Astrocyte of the spinal cord (primary cell): ENCODE data around the gene ICE1.

Experiments used
- DNase-seq: peaks from one replicate; pipeline ENCODE4 v3.0.0; 2011; ENCODE audit warnings: low read depth, low spot score
- H3K4me3 ChIP-seq: 2 replicates; pipeline ENCODE4 v1.5.1; 2011; ENCODE audit warnings: low read depth, mild to moderate bottlenecking, low read length, moderate library complexity
- CTCF ChIP-seq: IDR thresholded peaks from 2 replicates; pipeline ENCODE4 v1.5.1; 2012; ENCODE audit warnings: low read depth, mild to moderate bottlenecking, low read length, inconsistent platforms
- in situ Hi-C: cut with HindIII; loops from 2 replicates; pipeline ENCODE4 v1.10.0; 2017; ENCODE audit warnings: low sequenced_read_pairs

Gene ICE1

GRCh38 chr5:5378531-5378930, 43.9 kb upstream of the ICE1 start:
- in situ Hi-C loops, result no loop called here
- TF ChIP-seq CTCF, result no peak
- DNase-seq, result no peak
- no peak overlapping the region for H3K4me3 ChIP-seq

- TF ChIP-seq CTCF, result no peak
- no peak for DNase-seq
- no peak overlapping the region for H3K4me3 ChIP-seq
- in situ Hi-C loops, result no loop called here
Measured at GRCh38 chr5:5380298-5380697, 42.2 kb upstream of the ICE1 start.

DNA sequence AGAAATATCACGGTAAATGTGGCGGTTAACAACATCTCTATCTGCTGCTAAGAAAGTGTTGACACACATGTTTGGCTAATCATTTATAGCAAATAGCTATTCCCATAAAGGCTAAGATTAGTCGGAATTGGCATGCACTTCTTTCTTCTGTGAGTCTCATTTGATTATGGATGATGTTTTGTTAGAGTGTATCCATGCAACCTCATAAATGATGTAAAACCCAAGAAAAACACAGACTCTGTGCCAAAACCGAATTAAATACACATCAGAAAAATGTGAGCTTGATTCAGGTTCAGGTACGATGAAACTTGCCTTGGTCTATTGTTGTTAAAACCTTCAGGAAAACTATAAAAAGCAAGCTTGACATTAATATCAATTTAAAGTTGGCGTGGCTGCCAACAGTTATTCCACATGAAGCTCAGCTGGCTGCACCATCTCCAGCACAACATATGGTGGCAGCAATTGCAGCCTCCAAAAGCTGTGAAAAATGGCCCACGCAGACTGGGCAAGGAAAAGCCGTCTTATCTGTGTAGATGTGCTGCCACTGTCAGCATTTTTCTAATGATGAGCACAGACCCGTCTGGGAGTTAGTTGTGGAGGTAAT, 41.1 kb upstream of the ICE1 start:
- no peak for TF ChIP-seq CTCF
- H3K4me3 ChIP-seq, result no peak overlapping the region
- no peak for DNase-seq
- in situ Hi-C loops, result no loop called here

GRCh38 chr5:5383461-5383860, 39.0 kb upstream of the ICE1 start:
- DNase-seq, result no peak
- in situ Hi-C loops, result no loop called here

GRCh38 chr5:5384660-5385330, 37.7 kb upstream of the ICE1 start:
- in situ Hi-C loops, result no loop called here
- TF ChIP-seq CTCF, result no peak
- no peak overlapping the region for H3K4me3 ChIP-seq
- DNase-seq, result no peak

More at GRCh38 chr5:5383461-5383860, 39.0 kb upstream of the ICE1 start:
- H3K4me3 ChIP-seq, result no peak overlapping the region
- no peak for TF ChIP-seq CTCF

- no peak for DNase-seq
- no peak for TF ChIP-seq CTCF
- no peak overlapping the region for H3K4me3 ChIP-seq
- in situ Hi-C loops, result no loop called here
Measured at GRCh38 chr5:5385331-5385662, 37.2 kb upstream of the ICE1 start.
